ENCODE results near the gene FADS6. TPM values are rescaled to one million over a fixed set of nuclear protein-coding genes. Genes with fewer than 3 reads are reported as not detected.

FADS6 gene
- total RNA-seq, 1 donor from 2014 or later: not detected

GRCh38 chr17:74836691-74837467, 56.6 kb downstream of the FADS6 start:
- intact Hi-C loops (cut with micrococcal nuclease): no loop called here
- H3K4me3 Mint-ChIP-seq: no peak overlapping the region
- DNase-seq: no peak
- H3K36me3 Mint-ChIP-seq (ENCODE audit: low read depth): peaks cover 7% of the 10 kb centered on the region
- H3K9me3 Mint-ChIP-seq: no peaks in the 10 kb centered on the region
- H3K4me1 Mint-ChIP-seq: peaks cover 4% of the 10 kb centered on the region
- no peak overlapping the region for H3K27ac Mint-ChIP-seq
- peaks cover 9% of the 10 kb centered on the region for H3K27me3 Mint-ChIP-seq

- peaks cover 7% of the 10 kb centered on the region for H3K36me3 Mint-ChIP-seq (ENCODE audit: low read depth)
These were observed 57.2 kb downstream of the FADS6 start for GRCh38 chr17:74836191-74836590.

GRCh38 chr17:74833501-74834377, 59.7 kb downstream of the FADS6 start:
- Mint-ChIP-seq H3K4me3 (no peak overlapping the region), H3K27ac (no peak overlapping the region), H3K27me3 (no peaks in the 10 kb centered on the region), H3K4me1 (no peaks in the 10 kb centered on the region), H3K9me3 (no peaks in the 10 kb centered on the region), H3K36me3 (ENCODE audit: low read depth) (peaks cover 9% of the 10 kb centered on the region)
- intact Hi-C loops (cut with micrococcal nuclease): no loop called here
- no peak for DNase-seq

More at GRCh38 chr17:74836191-74836590, 57.2 kb downstream of the FADS6 start:
- Mint-ChIP-seq H3K4me1 (peaks cover 4% of the 10 kb centered on the region), H3K4me3 (no peak overlapping the region), H3K9me3 (no peaks in the 10 kb centered on the region), H3K27ac (no peak overlapping the region), H3K27me3 (peaks cover 6% of the 10 kb centered on the region)
- intact Hi-C loops (cut with micrococcal nuclease): no loop called here
- no peak for DNase-seq

GRCh38 chr17:74832421-74832820, 61.0 kb downstream of the FADS6 start:
- no peak overlapping the region for H3K4me3 Mint-ChIP-seq
- H3K27me3 Mint-ChIP-seq: no peaks in the 10 kb centered on the region
- intact Hi-C loops (cut with micrococcal nuclease): no loop called here
- peaks cover 9% of the 10 kb centered on the region for H3K36me3 Mint-ChIP-seq (ENCODE audit: low read depth)
- H3K27ac Mint-ChIP-seq: no peak overlapping the region
- no peaks in the 10 kb centered on the region for H3K9me3 Mint-ChIP-seq
- DNase-seq: no peak
- H3K4me1 Mint-ChIP-seq: no peaks in the 10 kb centered on the region

GRCh38 chr17:74831444-74832146, 61.8 kb downstream of the FADS6 start:
- peaks cover 7% of the 10 kb centered on the region for H3K36me3 Mint-ChIP-seq (ENCODE audit: low read depth)
- intact Hi-C loops (cut with micrococcal nuclease): no loop called here
- H3K4me3 Mint-ChIP-seq: no peak overlapping the region
- H3K4me1 Mint-ChIP-seq: no peaks in the 10 kb centered on the region
- no peak overlapping the region for H3K27ac Mint-ChIP-seq
- H3K9me3 Mint-ChIP-seq: no peaks in the 10 kb centered on the region
- H3K27me3 Mint-ChIP-seq: no peaks in the 10 kb centered on the region
- DNase-seq: no peak

- Mint-ChIP-seq H3K9me3 (no peaks in the 10 kb centered on the region), H3K27me3 (no peaks in the 10 kb centered on the region), H3K27ac (no peak overlapping the region), H3K4me3 (no peak overlapping the region), H3K4me1 (no peaks in the 10 kb centered on the region), H3K36me3 (ENCODE audit: low read depth) (peaks cover 3% of the 10 kb centered on the region)
- DNase-seq: no peak
- intact Hi-C loops (cut with micrococcal nuclease): no loop called here
These were observed 62.6 kb downstream of the FADS6 start for GRCh38 chr17:74830861-74831260.

GRCh38 chr17:74827800-74828199, 65.6 kb downstream of the FADS6 start:
- intact Hi-C loops (cut with micrococcal nuclease): no loop called here
- Mint-ChIP-seq H3K27me3 (no peaks in the 10 kb centered on the region), H3K9me3 (no peaks in the 10 kb centered on the region), H3K27ac (no peak overlapping the region), H3K4me1 (no peaks in the 10 kb centered on the region), H3K36me3 (ENCODE audit: low read depth) (peaks cover 6% of the 10 kb centered on the region), H3K4me3 (no peak overlapping the region)
- no peak for DNase-seq

Other genes with a start within 250 kb of the FADS6 start
- not detected in 2 replicates for gene CD300LF, start 180.7 kb downstream of the FADS6 start, total RNA-seq
- gene RAB37, start 156.4 kb downstream of the FADS6 start, total RNA-seq: 5.5 and 7.5 TPM in 2 replicates
- gene NHERF1, start 145.0 kb downstream of the FADS6 start, total RNA-seq: 134 and 138 TPM in 2 replicates
- 62.7 and 67.6 TPM in 2 replicates for gene NAT9, start 117.3 kb downstream of the FADS6 start, total RNA-seq
- gene GRIN2C, start 33.7 kb downstream of the FADS6 start, total RNA-seq: 0.05 and 0.19 TPM in 2 replicates
- gene FDXR, start 20.6 kb downstream of the FADS6 start, total RNA-seq: 18.8 and 20.5 TPM in 2 replicates
- not detected in 2 replicates for gene USH1G, start 29.6 kb upstream of the FADS6 start, total RNA-seq
- not detected in 2 replicates for gene OTOP2, start 30.6 kb upstream of the FADS6 start, total RNA-seq
- gene OTOP3, start 42.3 kb upstream of the FADS6 start, total RNA-seq: not detected in 2 replicates
- gene HID1, start 79.1 kb upstream of the FADS6 start, total RNA-seq: 0.17 TPM in 1 of 2 replicates, not detected in the other
- gene CDR2L, start 94.0 kb upstream of the FADS6 start, total RNA-seq: 1.4 and 1.8 TPM in 2 replicates
- gene MRPL58, start 119.0 kb upstream of the FADS6 start, total RNA-seq: 73.3 and 74.3 TPM in 2 replicates
- gene ATP5PD, start 153.3 kb upstream of the FADS6 start, total RNA-seq: 158 and 161 TPM in 2 replicates
- gene KCTD2, start 153.6 kb upstream of the FADS6 start, total RNA-seq: 18.7 and 19.0 TPM in 2 replicates
- 6.8 and 7.2 TPM in 2 replicates for gene SLC16A5, start 194.3 kb upstream of the FADS6 start, total RNA-seq
- 11.2 and 12.0 TPM in 2 replicates for gene ARMC7, start 216.3 kb upstream of the FADS6 start, total RNA-seq
- gene NT5C, start 238.1 kb upstream of the FADS6 start, total RNA-seq: 76.5 and 84.7 TPM in 2 replicates